IPS-18c (cell line): ENCODE measurements around the gene ANGPTL2.
"Not testable (repeated sequence)": the region's sequence is repeated elsewhere in the genome, so short reads cannot be mapped to it uniquely, and the experiment has no call there.

Experiments
- H3K4me3 ChIP-seq: 2 replicates; pipeline ENCODE4 v1.7.0; 2013; ENCODE audit warnings: low read depth, mild to moderate bottlenecking, low read length, moderate library complexity; ENCODE audit not compliant: insufficient read depth
- H3K9me3 ChIP-seq: one replicate; pipeline ENCODE4 v1.6.1; 2013; ENCODE audit warnings: mild to moderate bottlenecking, low read length, moderate library complexity; ENCODE audit not compliant: control insufficient read depth, insufficient read depth

ANGPTL2 gene, protein sequence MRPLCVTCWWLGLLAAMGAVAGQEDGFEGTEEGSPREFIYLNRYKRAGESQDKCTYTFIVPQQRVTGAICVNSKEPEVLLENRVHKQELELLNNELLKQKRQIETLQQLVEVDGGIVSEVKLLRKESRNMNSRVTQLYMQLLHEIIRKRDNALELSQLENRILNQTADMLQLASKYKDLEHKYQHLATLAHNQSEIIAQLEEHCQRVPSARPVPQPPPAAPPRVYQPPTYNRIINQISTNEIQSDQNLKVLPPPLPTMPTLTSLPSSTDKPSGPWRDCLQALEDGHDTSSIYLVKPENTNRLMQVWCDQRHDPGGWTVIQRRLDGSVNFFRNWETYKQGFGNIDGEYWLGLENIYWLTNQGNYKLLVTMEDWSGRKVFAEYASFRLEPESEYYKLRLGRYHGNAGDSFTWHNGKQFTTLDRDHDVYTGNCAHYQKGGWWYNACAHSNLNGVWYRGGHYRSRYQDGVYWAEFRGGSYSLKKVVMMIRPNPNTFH

GRCh38 chr9:127122176-127123063 is at the start of gene ANGPTL2:
ANGPTL2 (minus strand) TSS chr9:127122635; CDS start chr9:127108731, 13,904 bp downstream.
- Histone ChIP-seq H3K4me3 (peak within 1 kb of the TSS; percentile 67), H3K9me3 (no peaks in the 10 kb centered on the region)

GRCh38 chr9:127171348-127171747 is 48.9 kb upstream of the ANGPTL2 start:
- not testable (repeated sequence) for H3K4me3 ChIP-seq, H3K9me3 ChIP-seq

GRCh38 chr9:127170652-127171051 is 48.2 kb upstream of the ANGPTL2 start:
- H3K9me3 ChIP-seq: no peaks in the 10 kb centered on the region

GRCh38 chr9:127170103-127170502 is 47.7 kb upstream of the ANGPTL2 start:
- no peaks in the 10 kb centered on the region for H3K9me3 ChIP-seq
- no peak overlapping the region for H3K4me3 ChIP-seq

More at GRCh38 chr9:127170652-127171051, 48.2 kb upstream of the ANGPTL2 start:
- H3K4me3 ChIP-seq: no peak overlapping the region

DNA sequence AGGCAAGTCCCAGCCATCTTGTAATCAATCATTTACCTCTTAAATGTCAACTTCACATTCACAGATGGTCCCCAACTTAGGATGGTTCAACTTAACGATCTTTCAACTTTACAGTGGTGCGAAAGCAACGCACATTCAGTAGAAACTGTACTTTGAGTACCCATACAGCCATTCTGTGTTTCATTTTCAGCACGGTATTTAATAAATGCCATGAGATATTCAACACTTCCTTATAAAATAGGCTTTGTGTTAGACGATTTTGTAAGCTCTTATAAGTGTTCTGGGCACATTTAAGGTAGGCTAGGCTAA is 47.1 kb upstream of the ANGPTL2 start:
- Histone ChIP-seq H3K4me3 (no peak overlapping the region), H3K9me3 (no peaks in the 10 kb centered on the region)

DNA sequence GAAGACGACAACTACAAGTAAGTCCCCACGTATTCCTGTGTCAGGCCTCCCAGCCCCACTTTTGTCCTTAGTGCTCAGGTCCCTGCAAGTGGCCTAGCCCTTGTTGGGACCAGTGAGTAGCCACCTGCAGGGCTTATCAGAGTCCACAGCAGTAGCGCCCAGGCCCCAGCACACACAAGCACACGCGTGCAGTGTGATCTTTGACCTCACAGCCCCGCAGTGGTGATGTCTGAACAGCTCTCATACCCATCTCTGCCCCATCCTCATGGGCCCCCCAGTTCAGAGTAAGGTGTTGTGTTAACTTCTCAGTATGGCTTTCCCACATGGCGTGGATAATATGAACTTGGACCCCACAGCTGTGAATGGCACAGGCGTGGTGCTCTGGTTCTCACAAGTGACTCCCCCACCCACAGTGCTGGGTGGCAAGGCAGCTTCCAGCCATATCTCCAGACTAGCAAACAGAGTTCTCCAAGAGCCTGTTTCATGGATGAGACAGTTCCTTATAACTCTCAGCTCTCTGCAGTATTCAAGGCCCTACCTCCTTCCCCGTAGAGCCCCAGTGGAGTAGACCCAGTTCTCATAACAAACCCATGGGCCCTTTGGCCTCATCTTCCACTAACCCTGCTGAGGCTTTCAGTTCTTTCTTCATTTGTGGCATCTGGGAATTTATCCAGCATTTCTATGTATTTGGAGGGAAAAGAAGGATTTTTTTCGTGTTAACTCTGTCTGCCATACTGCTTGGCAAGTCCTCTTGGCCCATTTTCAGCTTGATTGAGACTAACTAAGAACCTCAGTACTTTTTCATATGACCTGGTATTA is 46.5 kb upstream of the ANGPTL2 start:
- Histone ChIP-seq H3K9me3 (no peaks in the 10 kb centered on the region), H3K4me3 (no peak overlapping the region)

DNA sequence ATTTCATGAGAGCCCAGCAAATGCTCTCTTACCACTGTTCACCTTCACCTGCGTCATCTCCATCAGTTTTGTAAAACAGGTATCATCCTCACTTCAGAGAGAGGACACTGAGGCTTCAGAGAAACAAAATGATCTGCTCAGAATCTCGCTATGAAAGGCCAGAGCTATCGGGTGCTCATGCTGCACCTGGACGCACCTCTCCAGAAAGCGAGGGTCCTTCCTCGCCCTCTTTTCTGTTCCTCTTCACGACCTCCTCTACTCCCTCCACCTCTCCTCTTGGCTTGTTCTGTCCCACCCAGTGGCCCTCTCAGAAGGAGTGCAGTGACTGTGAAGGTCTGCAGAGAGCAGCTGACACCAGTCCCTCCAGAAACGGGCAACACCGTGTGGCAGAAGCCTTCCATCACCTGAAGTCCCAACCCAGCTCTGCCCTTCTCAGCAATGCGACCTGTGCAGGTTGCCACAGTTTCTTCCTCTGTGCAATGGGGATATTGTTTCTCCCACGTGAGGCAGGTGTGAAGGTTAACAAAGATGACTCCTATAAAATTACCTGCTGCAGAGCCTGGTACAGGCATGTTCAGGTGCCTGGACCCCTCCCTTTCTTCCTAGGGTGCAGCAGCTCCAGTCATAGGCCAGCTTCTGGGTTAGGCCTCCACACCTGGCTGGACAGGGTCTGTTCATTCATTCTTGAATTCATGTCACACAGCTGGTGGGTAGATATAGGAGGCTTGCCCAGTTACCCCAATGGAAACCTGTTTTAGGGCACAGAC is 45.3 kb upstream of the ANGPTL2 start:
- Histone ChIP-seq H3K9me3 (no peaks in the 10 kb centered on the region), H3K4me3 (no peak overlapping the region)

DNA sequence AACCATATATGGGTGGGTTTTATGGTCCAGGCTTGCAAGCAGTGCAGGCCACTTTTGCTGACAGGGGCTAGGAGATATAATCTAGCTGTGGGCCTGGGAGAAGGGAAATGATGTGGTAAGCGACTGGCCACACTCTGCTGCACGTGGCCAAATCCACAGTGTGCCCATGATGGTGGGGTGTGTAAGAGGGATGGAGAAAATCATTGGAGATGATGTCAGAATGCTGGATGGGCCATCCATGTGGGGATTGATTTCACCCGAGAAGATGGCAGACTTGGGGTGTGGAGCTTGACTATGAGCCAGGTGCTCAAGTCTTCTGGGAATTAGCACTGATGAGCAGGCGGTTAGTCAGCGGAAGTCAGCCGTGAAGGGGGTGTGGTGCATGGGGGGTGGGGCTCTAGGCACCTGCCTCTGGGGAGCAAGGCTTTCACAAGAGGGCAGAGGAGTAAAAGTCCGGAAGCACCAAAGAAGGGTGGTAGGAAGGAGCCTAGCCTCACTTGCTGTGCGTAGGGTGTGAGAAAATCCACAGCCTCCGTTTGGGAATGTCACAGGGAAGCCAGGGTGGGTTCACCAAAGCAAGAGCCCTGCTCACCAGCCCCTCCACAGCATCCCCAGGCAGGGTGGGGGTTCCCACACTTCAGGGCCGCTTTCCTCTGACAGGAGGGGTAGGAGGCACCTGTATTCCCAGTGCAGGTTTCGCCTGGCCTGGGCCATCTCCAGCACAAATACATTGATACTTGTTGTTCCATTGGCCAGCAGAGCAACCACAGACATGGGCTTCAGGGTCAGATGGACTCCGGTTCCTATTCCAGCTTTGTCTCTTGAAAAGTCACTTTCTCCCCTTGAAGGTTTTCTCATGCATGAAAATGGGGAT is 44.5 kb upstream of the ANGPTL2 start:
- no peaks in the 10 kb centered on the region for H3K9me3 ChIP-seq
- H3K4me3 ChIP-seq: no peak overlapping the region

- no peak overlapping the region for H3K4me3 ChIP-seq
- H3K9me3 ChIP-seq: no peaks in the 10 kb centered on the region
These were observed 43.7 kb upstream of the ANGPTL2 start for GRCh38 chr9:127166111-127166510.

GRCh38 chr9:127165116-127165515 is 42.7 kb upstream of the ANGPTL2 start:
- no peak overlapping the region for H3K4me3 ChIP-seq
- no peaks in the 10 kb centered on the region for H3K9me3 ChIP-seq

- Histone ChIP-seq H3K9me3 (no peaks in the 10 kb centered on the region), H3K4me3 (no peak overlapping the region)
These were observed 41.0 kb upstream of the ANGPTL2 start for GRCh38 chr9:127163409-127163808.

DNA sequence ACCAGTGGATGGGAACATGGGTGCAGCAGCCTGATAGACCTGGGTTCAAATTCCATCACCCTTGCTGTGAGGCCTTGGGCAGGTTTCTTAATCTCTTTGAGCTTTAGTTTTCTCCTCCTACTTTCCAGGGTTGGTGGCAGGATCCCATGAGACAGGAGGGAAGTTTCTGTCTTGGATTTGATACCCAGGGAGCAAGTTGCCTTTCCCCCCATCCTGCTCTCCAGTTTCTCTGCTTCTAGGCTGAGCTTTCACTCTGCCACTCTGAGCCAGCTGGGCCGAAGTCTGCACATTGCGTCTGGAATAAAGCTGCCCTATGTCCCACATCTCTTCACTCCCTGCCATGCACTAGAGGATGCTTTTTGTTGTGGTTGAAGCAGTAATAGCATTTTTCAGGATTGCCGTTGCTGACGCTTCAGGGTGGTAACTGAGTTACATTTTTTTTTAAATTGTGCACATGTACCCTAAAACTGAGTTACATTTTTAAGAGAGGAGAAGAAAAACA is 40.5 kb upstream of the ANGPTL2 start:
- Histone ChIP-seq H3K9me3 (no peaks in the 10 kb centered on the region), H3K4me3 (no peak overlapping the region)

GRCh38 chr9:127162046-127162863 is 39.8 kb upstream of the ANGPTL2 start:
- no peak overlapping the region for H3K4me3 ChIP-seq
- H3K9me3 ChIP-seq: no peaks in the 10 kb centered on the region

GRCh38 chr9:127161081-127161624 is 38.7 kb upstream of the ANGPTL2 start:
- Histone ChIP-seq H3K4me3 (no peak overlapping the region), H3K9me3 (no peaks in the 10 kb centered on the region)
